ENCODE measurements around the gene KRT12.

- TF ChIP-seq, protein P1, sequence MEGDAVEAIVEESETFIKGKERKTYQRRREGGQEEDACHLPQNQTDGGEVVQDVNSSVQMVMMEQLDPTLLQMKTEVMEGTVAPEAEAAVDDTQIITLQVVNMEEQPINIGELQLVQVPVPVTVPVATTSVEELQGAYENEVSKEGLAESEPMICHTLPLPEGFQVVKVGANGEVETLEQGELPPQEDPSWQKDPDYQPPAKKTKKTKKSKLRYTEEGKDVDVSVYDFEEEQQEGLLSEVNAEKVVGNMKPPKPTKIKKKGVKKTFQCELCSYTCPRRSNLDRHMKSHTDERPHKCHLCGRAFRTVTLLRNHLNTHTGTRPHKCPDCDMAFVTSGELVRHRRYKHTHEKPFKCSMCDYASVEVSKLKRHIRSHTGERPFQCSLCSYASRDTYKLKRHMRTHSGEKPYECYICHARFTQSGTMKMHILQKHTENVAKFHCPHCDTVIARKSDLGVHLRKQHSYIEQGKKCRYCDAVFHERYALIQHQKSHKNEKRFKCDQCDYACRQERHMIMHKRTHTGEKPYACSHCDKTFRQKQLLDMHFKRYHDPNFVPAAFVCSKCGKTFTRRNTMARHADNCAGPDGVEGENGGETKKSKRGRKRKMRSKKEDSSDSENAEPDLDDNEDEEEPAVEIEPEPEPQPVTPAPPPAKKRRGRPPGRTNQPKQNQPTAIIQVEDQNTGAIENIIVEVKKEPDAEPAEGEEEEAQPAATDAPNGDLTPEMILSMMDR (IDR thresholded peaks at IDR 0.05), result no peak
- TF ChIP-seq POLR2A (IDR thresholded peaks at IDR 0.05), result no peak
- no peak for TF ChIP-seq EP300 (IDR thresholded peaks at IDR 0.05)
Observed at GRCh38 chr17:40830085-40830776, 36.8 kb downstream of the KRT12 start.

All from ovary (tissue), 3 donors.